ENCODE data around the gene SNTA1. TPM values are rescaled to one million over a fixed set of nuclear protein-coding genes. Genes with fewer than 3 reads are reported as not detected.

Gene SNTA1
- total and polyA plus RNA-seq, 2 of the 13 experiments (the other 11 are each of a cell fraction or from before 2014, with no cell fraction given), result 16.4 to 18.3 TPM

DNA sequence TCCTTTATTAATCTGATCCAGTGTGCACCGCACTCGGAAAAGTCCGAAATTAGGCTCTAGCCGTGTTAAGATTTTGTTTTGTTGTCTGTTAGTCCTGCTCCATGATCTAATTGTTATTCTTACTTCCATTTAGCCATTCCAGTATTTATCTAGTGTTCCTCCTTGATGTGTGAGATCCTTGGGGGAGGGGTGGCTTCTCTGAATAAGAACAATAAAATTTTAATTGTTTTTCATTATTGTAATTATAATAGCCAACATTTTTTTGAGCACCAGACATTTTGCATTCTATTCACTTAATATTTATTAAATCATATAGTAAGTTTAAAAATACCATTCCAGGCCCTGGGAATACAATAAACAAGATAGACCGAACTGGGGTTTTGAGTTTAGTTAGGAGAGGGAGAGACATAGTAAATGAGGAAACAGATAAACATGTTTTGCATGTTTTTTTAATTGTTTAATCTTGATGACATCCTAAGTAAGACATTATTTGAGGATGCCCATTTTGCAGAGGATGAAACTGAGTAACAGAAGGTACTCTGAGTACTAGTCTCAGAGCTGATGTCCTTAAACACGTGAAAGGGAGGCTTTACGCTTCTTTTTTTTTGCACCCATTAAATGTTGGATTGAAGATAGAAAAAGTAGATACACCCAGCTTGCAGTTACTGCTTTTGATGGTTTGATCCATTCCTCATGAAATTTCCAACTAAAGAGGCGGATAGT is 47.5 kb upstream of the SNTA1 start (continued):
- TF ChIP-seq ZMYM3 (CRISPR knock-in tag; IDR thresholded peaks at IDR 0.05), result peak; percentile 43; the same call in 1 of the 2 replicates
- TF ChIP-seq ZNF331 (CRISPR knock-in tag; IDR thresholded peaks at IDR 0.05), result no peak

DNA sequence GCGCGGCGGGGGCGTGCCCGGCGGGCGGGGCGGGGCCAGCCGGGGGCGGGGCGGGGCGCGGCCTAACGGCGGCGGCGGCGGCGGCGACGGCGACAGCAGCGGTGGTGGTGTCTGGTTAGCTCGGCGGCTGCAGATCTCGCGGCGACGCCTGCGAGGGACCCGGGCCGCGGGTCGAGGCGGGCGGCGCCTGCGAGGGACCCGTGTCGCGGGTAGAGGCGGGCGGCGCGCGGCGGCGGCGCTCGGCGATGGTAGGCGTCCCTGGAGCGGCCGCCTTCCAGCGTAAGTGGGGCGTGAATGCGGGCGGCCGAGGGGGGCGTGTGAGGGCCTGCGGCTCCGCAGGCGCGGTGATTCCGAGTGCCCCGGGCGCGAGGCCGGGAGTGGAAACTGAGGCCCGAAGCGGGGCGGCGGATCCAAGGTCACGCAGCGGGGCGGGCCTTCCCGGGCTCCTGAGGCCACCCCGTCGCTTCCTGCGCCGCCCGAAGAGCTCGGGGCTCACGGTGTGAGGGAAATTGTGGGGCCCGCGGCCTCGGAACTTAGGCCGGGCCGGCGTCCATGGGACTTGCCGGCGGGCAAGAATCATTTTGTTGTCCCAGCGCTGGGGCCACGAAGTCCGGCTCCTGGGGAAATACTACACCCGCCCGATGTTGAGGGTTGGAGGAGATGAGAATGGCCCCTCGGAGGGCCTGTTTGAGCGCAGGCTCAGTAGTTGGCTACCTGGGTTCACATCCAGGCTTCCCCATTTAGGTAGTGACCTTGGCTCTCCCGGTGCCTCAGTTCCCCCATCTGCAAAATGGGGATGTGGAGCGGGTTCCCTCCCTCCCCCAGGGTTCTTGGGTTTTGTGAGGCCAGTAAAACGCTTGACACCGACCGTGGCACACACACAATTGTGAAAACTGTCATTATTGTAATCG is 46.7 kb upstream of the SNTA1 start, which contains the start of gene CBFA2T2:
CBFA2T2 (plus strand) TSS at position 74 of the 911 bp plus-strand sequence; CDS start at position 246, 172 bp downstream.
- BruUV-seq (replicated peaks), result no TSS peak
- Histone ChIP-seq H3K27ac (ENCODE audit: extremely low read length, insufficient read depth, low read length) (peak within 1 kb of the TSS; percentile 91), H2AFZ (ENCODE audit: low read length) (peak within 1 kb of the TSS; percentile 51), H4K20me1 (ENCODE audit: insufficient read depth, low read length) (peaks cover 12% of the 10 kb centered on the region; the same call in 1 of the 2 replicates), H3K79me2 (ENCODE audit: insufficient read depth, low read length) (peaks cover 36% of the 10 kb centered on the region), H3K4me2 (ENCODE audit: low read depth, low read length) (peak within 1 kb of the TSS; percentile 100), H3K36me3 (replicated peaks in 1 of 2; ENCODE audit: control insufficient read depth in 1 of 2, insufficient read depth in 2 of 2, low read length in 2 of 2) (peaks cover 0 to 3% of the 10 kb centered on the region in 2 experiments; a peak in 2 of 5 replicates), H3K4me1 (ENCODE audit: insufficient read depth, low read length) (peaks cover 32% of the 10 kb centered on the region), H3K4me3 (replicated peaks in 1 of 3; ENCODE audit: insufficient read depth in 1 of 3, low read depth in 2 of 3, low read length in 3 of 3) (peak within 1 kb of the TSS; percentile 88 to 92 (median 89)), H3K9ac (ENCODE audit: insufficient read depth, low read depth, low read length) (peak within 1 kb of the TSS; percentile 96), H3K9me3 (ENCODE audit: low read length) (no peaks in the 10 kb centered on the region), H3K27me3 (ENCODE audit: control insufficient read depth in 1 of 2, insufficient read depth in 2 of 2, low read length in 2 of 2) (peaks cover 0 to 5% of the 10 kb centered on the region in 2 experiments; a peak in 1 of 5 replicates)
- DNase-seq (ENCODE audit: low spot score) (peak; percentile 34), ATAC-seq (peak; percentile 84), FAIRE-seq (no peak)
- intact Hi-C loops (cut with micrococcal nuclease; ENCODE audit: unreplicated experiment), result no loop called here
- CTCF ChIA-PET (ENCODE audit: low intra/inter-chr PET ratio, low total read pairs), result no interaction called here
- under 1% methylated on average over 27 of the region's 105 CpGs for WGBS (ENCODE audit: low lambda C conversion rate)
- POLR2A ChIA-PET, result interaction anchor here (0.6 to 2.5 kb wide), 44 partner anchors 9 to 622 kb away, joined by 3 to 28 read pairs (median 5); partner anchors contain the start of genes ACTL10, CDK5RAP1, EIF2S2 and RALY
- in situ Hi-C loops (cut with HindIII; ENCODE audit: extremely low pct_ligation_motif_present, low pct_unique_long_range_greater_than_20kb), result no loop called here
- TF ChIP-seq ZNF207 (IDR thresholded peaks at IDR 0.05; ENCODE audit: borderline replicate concordance) (no peak), CHD2 (IDR thresholded peaks at IDR 0.05; ENCODE audit: low read depth, low read length) (peak; percentile 70), GTF2F1 (IDR thresholded peaks at IDR 0.05; ENCODE audit: low read length) (no peak), KAT2B (IDR thresholded peaks at IDR 0.05; ENCODE audit: borderline replicate concordance, low read depth, low read length) (no peak), PAXIP1 (CRISPR knock-in tag; conservative IDR thresholded peaks at IDR 0.05) (0 out of 2 replicates have a peak, but pooled peaks have one; percentile 3), SRSF9 (IDR thresholded peaks at IDR 0.05; ENCODE audit: borderline replicate concordance, insufficient read depth, low read depth, low read length, poor library complexity, severe bottlenecking) (no peak)
- TF ChIP-seq, protein P1, sequence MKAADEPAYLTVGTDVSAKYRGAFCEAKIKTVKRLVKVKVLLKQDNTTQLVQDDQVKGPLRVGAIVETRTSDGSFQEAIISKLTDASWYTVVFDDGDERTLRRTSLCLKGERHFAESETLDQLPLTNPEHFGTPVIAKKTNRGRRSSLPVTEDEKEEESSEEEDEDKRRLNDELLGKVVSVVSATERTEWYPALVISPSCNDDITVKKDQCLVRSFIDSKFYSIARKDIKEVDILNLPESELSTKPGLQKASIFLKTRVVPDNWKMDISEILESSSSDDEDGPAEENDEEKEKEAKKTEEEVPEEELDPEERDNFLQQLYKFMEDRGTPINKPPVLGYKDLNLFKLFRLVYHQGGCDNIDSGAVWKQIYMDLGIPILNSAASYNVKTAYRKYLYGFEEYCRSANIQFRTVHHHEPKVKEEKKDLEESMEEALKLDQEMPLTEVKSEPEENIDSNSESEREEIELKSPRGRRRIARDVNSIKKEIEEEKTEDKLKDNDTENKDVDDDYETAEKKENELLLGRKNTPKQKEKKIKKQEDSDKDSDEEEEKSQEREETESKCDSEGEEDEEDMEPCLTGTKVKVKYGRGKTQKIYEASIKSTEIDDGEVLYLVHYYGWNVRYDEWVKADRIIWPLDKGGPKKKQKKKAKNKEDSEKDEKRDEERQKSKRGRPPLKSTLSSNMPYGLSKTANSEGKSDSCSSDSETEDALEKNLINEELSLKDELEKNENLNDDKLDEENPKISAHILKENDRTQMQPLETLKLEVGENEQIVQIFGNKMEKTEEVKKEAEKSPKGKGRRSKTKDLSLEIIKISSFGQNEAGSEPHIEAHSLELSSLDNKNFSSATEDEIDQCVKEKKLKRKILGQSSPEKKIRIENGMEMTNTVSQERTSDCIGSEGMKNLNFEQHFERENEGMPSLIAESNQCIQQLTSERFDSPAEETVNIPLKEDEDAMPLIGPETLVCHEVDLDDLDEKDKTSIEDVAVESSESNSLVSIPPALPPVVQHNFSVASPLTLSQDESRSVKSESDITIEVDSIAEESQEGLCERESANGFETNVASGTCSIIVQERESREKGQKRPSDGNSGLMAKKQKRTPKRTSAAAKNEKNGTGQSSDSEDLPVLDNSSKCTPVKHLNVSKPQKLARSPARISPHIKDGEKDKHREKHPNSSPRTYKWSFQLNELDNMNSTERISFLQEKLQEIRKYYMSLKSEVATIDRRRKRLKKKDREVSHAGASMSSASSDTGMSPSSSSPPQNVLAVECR (CRISPR knock-in tag; IDR thresholded peaks at IDR 0.05; ENCODE audit: borderline replicate concordance), result peak; percentile 79
- TF ChIP-seq, protein P2, sequence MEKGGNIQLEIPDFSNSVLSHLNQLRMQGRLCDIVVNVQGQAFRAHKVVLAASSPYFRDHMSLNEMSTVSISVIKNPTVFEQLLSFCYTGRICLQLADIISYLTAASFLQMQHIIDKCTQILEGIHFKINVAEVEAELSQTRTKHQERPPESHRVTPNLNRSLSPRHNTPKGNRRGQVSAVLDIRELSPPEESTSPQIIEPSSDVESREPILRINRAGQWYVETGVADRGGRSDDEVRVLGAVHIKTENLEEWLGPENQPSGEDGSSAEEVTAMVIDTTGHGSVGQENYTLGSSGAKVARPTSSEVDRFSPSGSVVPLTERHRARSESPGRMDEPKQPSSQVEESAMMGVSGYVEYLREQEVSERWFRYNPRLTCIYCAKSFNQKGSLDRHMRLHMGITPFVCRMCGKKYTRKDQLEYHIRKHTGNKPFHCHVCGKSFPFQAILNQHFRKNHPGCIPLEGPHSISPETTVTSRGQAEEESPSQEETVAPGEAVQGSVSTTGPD (CRISPR knock-in tag; IDR thresholded peaks at IDR 0.05), result no peak
